SK-N-SH (cell line): ENCODE data around the gene DNAJB12. TPM values are rescaled to one million over a fixed set of nuclear protein-coding genes. Genes with fewer than 3 reads are reported as not detected.

ENCODE experiments used
- CTCF ChIA-PET: fragments of 300-600, 350-600 bp; formaldehyde crosslinking; extraction: SDS; loops from one replicate; lab custom pipeline; 2021; lab: Yijun Ruan, JAX
- POLR2A ChIA-PET: fragments of 350-600 bp; sonication (Branson Sonifier 250); formaldehyde crosslinking; extraction: SDS; loops from one replicate; lab custom pipeline; 2020; ENCODE audit warnings: antibody characterized with exemption, inconsistent platforms; lab: Yijun Ruan, JAX
- DNase-seq: peaks from one replicate; pipeline ENCODE4 v3.0.0; 2012
- H2AFZ ChIP-seq: fragments of 200-600 bp; sonication (generic); 2 replicates; pipeline ENCODE4 v1.8.1; 2016; ENCODE audit warnings: antibody characterized with exemption, mild to moderate bottlenecking, low read depth
- H3F3A ChIP-seq: fragments of 200-600 bp; sonication (generic); replicated peaks from 2 replicates; pipeline ENCODE3; 2016; ENCODE audit warnings: antibody characterized with exemption, mild to moderate bottlenecking; ENCODE audit not compliant: insufficient read depth
- H3K27ac ChIP-seq, 2 experiments: fragments of 200-500 bp in 1 of 2; fragments of 200-600 bp in 1 of 2; sonication (Bioruptor generic) in 1 of 2; sonication (generic), shearing (Covaris generic) in 1 of 2; 2 replicates each; pipeline versions ENCODE4 v1.5.1 to v1.6.1; 2014 to 2016; ENCODE audit warnings: low read depth in 2 of 2, inconsistent platforms in 1 of 2, low read length in 1 of 2, mild to moderate bottlenecking in 1 of 2, mixed read lengths in 1 of 2
- H3K27me3 ChIP-seq: fragments of 200-600 bp; sonication (generic), shearing (Covaris generic); 2 replicates; pipeline ENCODE4 v1.6.1; 2016; ENCODE audit warnings: mixed run types; ENCODE audit not compliant: insufficient read depth
- H3K36me3 ChIP-seq, 2 experiments: fragments of 200-500 bp in 1 of 2; fragments of 200-600 bp in 1 of 2; sonication (Bioruptor generic) in 1 of 2; sonication (generic) in 1 of 2; replicated peaks in 1 of 2; 2 replicates each; pipeline versions ENCODE3 to v1.5.1; 2014 to 2016; ENCODE audit warnings: low read length in 1 of 2, mild to moderate bottlenecking in 1 of 2; ENCODE audit not compliant: insufficient read depth in 2 of 2, control insufficient read depth in 1 of 2
- H3K4me1 ChIP-seq, 2 experiments: fragments of 200-500 bp in 1 of 2; fragments of 200-600 bp in 1 of 2; sonication (Bioruptor generic) in 1 of 2; sonication (generic), shearing (Covaris generic) in 1 of 2; 2 replicates each; pipeline versions ENCODE4 v1.5.1 to v1.6.1; 2014 to 2016; ENCODE audit warnings: low read depth in 1 of 2, low read length in 1 of 2, mixed run types in 1 of 2; ENCODE audit not compliant: insufficient read depth in 2 of 2, control insufficient read depth in 1 of 2
- H3K4me2 ChIP-seq: fragments of 200-600 bp; sonication (generic), shearing (Covaris generic); 2 replicates; pipeline ENCODE4 v1.6.1; 2017; ENCODE audit warnings: mixed run types
- H3K4me3 ChIP-seq, 2 experiments: fragments of 200-500 bp in 1 of 2; fragments of 200-600 bp in 1 of 2; sonication (Bioruptor generic) in 1 of 2; sonication (generic), shearing (Covaris generic) in 1 of 2; 2 replicates each; pipeline versions ENCODE4 v1.5.1 to v1.8.1; 2014 to 2016; ENCODE audit warnings: low read depth in 2 of 2, inconsistent platforms in 1 of 2, low read length in 1 of 2, mild to moderate bottlenecking in 1 of 2, mixed read lengths in 1 of 2, moderate library complexity in 1 of 2
- H3K79me2 ChIP-seq: fragments of 200-600 bp; sonication (generic); 2 replicates; pipeline ENCODE4 v1.8.1; 2017; ENCODE audit warnings: mild to moderate bottlenecking; ENCODE audit not compliant: insufficient read depth
- H3K9ac ChIP-seq: fragments of 200-600 bp; sonication (generic); 2 replicates; pipeline ENCODE4 v1.6.1; 2017; ENCODE audit warnings: mixed run types
- H3K9me2 ChIP-seq: fragments of 200-600 bp; sonication (generic); 2 replicates; pipeline ENCODE4 v1.6.1; 2017; ENCODE audit warnings: mixed run types
- H3K9me3 ChIP-seq: fragments of 200-600 bp; sonication (generic); 2 replicates; pipeline ENCODE4 v1.6.1; 2017; ENCODE audit warnings: mixed run types, mild to moderate bottlenecking, moderate library complexity
- H4K20me1 ChIP-seq: fragments of 200-600 bp; sonication (generic); 2 replicates; pipeline ENCODE4 v1.6.1; 2017; ENCODE audit warnings: mild to moderate bottlenecking, mixed run types; ENCODE audit not compliant: insufficient read depth
- EZH2phosphoT487 ChIP-seq: fragments of 200-600 bp; sonication (generic); IDR thresholded peaks from 2 replicates; pipeline ENCODE4 v1.6.1; 2017; ENCODE audit warnings: low read depth, mixed run types, mild to moderate bottlenecking, antibody characterized with exemption, moderate library complexity, borderline replicate concordance
- FOXM1 ChIP-seq: IDR thresholded peaks from 2 replicates; pipeline ENCODE4 v1.4.0; 2012; ENCODE audit warnings: low read depth, mild to moderate bottlenecking
- GATA2 ChIP-seq: sonication (generic); formaldehyde crosslinking; IDR thresholded peaks from 2 replicates; pipeline ENCODE4 v1.5.0; 2020; ENCODE audit warnings: mild to moderate bottlenecking, missing genetic modification reagents
- REST ChIP-seq: IDR thresholded peaks from 2 replicates; pipeline ENCODE4 v1.6.1; 2012; ENCODE audit warnings: mild to moderate bottlenecking, low read depth, low read length, moderate library complexity
- SIN3A ChIP-seq: IDR thresholded peaks from 2 replicates; pipeline ENCODE4 v1.6.1; 2012; ENCODE audit warnings: low read depth, mild to moderate bottlenecking, low read length, moderate library complexity, borderline replicate concordance
- WGBS: methylation state at CpG from one replicate; pipeline ENCODE4 v1.1.6; 2017; ENCODE audit warnings: low lambda C conversion rate; 5-methylcytosine and 5-hydroxymethylcytosine counted together
- polyA plus RNA-seq, 3 experiments: library from polyadenylated mRNA; depleted of rRNA; stranded (reverse); fragments of >200 nt; gene quantifications; 2 replicates each; pipeline ENCODE4 v1.2.3, GENCODE V29; 2012
- TF ChIP-seq, protein P1 (sequence below): IDR thresholded peaks from 2 replicates; pipeline ENCODE4 v1.4.0; 2012; ENCODE audit warnings: low read depth

DNAJB12 gene
- polyA plus RNA-seq, 1 of the 3 experiments (the other 2 are of a cell fraction) = 25.8 TPM

DNA sequence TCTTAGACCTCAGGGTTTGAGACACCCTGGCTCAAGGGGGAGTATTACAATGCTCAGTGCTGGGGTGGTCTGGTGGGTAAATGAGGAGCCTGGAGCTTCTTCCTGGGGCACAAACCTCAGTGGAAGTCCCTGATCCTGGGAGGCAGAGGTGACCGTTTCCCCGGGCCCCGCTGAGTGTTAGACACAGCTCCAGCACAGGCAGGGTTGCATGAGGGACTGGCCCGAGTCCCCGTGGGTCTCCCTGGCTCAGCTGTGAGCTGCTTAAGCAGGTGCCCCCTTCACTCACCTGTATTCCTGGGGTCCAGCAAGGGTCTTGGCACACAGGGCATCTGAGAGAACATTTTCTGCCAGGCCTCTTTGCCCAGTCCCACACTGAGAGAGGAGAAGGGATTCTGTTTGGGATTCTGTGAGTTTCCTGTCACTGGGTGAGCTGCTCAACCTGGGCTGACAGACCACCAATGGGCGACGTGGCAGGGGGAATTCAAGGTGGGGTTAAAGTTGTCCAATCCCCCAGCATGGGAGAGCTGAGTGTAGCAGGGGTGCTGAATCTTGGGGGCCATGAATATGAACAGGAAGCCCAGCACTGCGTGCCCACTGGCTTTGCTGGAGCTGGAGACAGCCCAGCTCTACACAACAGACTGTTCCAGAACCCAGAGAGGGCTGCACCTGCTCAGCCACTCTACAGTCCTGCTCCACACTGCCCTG lies 51.1 kb downstream of the DNAJB12 start:
- Histone ChIP-seq H3K9me2 (no peaks in the 10 kb centered on the region), H2AFZ (no peak overlapping the region), H3K79me2 (no peaks in the 10 kb centered on the region), H4K20me1 (no peaks in the 10 kb centered on the region), H3K27ac (no peak overlapping the region), H3K36me3 (no peaks in the 10 kb centered on the region)
- TF ChIP-seq EZH2phosphoT487 = no peak
- TF ChIP-seq, all 33 proteins: peak for 0
- ChIA-PET CTCF (interaction anchor here (0.7 to 2.1 kb wide), 3 partner anchors 29 to 80 kb away, joined by 3 to 8 read pairs (median 3); partner anchors contain the start of gene DDIT4), POLR2A (interaction anchor here (0.8 kb wide), 1 partner anchor 30 kb away, joined by 5 read pairs; the partner anchor contains the start of gene DDIT4)
- DNase-seq = no peak
- no peak overlapping the region for H3K4me3 ChIP-seq
- no peaks in the 10 kb centered on the region for H3K27me3 ChIP-seq
- H3K9ac ChIP-seq = no peak overlapping the region
- no peak overlapping the region for H3K4me2 ChIP-seq
- 93% methylated on average over 3 of the region's 8 CpGs for WGBS
- no peaks in the 10 kb centered on the region for H3K9me3 ChIP-seq
- no peaks in the 10 kb centered on the region for H3F3A ChIP-seq
- peaks cover 5 to 11% of the 10 kb centered on the region in 2 experiments; a peak in 2 of 4 replicates for H3K4me1 ChIP-seq

DNA sequence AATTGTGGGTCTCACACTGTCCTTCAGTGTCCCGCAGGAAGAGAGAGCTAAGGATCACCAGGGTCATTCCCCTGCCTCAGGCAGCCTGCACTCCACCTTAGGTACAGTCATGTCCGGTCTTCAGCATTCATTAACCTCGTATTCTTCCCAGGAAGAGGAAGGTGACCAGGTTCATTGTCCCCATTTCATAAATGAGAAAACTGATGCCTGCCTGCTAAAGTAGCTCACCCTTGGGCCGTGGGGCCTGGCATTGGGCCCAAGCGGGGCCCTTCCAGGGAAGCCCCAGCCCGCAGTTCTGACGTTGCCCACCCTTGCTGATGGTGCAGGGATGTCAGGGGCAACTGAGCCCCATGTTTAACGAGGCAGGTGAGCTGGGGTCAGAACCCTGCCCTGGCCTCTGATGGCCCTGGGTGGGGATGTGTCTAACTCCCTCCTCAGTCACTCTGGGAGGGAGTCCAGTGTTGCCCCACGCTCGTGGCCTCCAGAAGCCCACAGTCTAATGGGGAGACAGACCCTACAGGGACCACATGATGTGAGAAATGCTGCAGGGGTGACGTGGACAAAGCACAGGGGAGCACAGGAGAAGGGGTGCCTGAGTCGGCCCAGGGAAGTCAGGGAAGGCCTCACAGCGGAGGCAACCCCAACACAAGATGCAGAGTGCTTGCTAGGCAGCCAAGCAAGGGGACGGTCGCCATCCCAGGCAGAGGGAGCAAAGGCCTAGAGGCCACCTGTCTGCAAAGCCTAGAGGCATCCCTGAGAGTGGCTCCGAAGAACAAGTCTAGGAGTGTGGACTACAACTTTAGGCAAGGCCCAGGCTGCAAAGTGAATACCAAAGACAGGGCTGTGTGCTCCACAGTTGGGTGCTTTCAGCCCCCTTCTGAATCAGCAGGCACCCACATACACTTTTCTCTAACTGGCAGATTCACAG lies 55.9 kb downstream of the DNAJB12 start:
- H3K27ac ChIP-seq = peak overlapping the region; percentile 55 to 84; a peak in 3 of 4 replicates
- WGBS = 95% methylated on average over 11 of the region's 16 CpGs
- peak overlapping the region; percentile 89; the same call in 1 of the 2 replicates for H3K4me2 ChIP-seq
- H3K9me2 ChIP-seq = no peaks in the 10 kb centered on the region
- H3F3A ChIP-seq = peaks cover 13% of the 10 kb centered on the region
- H3K4me1 ChIP-seq = peaks cover 6 to 16% of the 10 kb centered on the region in 2 experiments; a peak in 2 of 4 replicates
- no peak overlapping the region; a peak in 1 of 4 replicates for H3K4me3 ChIP-seq
- no peaks in the 10 kb centered on the region for H4K20me1 ChIP-seq
- no peaks in the 10 kb centered on the region for H3K9me3 ChIP-seq
- 0 out of 2 replicates have a peak overlapping the region, but pooled peaks have one; percentile 56 for H2AFZ ChIP-seq
- no peaks in the 10 kb centered on the region for H3K36me3 ChIP-seq
- H3K27me3 ChIP-seq = no peaks in the 10 kb centered on the region
- no peak for DNase-seq
- no peak for TF ChIP-seq SIN3A
- TF ChIP-seq, protein P1, sequence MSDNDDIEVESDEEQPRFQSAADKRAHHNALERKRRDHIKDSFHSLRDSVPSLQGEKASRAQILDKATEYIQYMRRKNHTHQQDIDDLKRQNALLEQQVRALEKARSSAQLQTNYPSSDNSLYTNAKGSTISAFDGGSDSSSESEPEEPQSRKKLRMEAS = no peak
- no peak for TF ChIP-seq FOXM1
- TF ChIP-seq REST = no peak
- no peak for TF ChIP-seq GATA2
- POLR2A ChIA-PET = interaction anchor here (0.8 to 2.2 kb wide), 2 partner anchors 22 to 80 kb away, joined by 3 to 10 read pairs; no protein-coding TSS in a partner anchor
- no peaks in the 10 kb centered on the region for H3K79me2 ChIP-seq
- no peak overlapping the region for H3K9ac ChIP-seq
- CTCF ChIA-PET = interaction anchor here (0.5 to 3.0 kb wide), 2 partner anchors 24 to 49 kb away, joined by 3 to 15 read pairs; partner anchors contain the start of gene DDIT4
